ENCODE data around the gene SNRNP70. TPM values are rescaled to one million over a fixed set of nuclear protein-coding genes. Genes with fewer than 3 reads are reported as not detected.

Gene SNRNP70
- total and polyA plus RNA-seq, 2 of the 13 experiments (the other 11 are each of a cell fraction or from before 2014, with no cell fraction given), result 150 to 210 TPM

DNA sequence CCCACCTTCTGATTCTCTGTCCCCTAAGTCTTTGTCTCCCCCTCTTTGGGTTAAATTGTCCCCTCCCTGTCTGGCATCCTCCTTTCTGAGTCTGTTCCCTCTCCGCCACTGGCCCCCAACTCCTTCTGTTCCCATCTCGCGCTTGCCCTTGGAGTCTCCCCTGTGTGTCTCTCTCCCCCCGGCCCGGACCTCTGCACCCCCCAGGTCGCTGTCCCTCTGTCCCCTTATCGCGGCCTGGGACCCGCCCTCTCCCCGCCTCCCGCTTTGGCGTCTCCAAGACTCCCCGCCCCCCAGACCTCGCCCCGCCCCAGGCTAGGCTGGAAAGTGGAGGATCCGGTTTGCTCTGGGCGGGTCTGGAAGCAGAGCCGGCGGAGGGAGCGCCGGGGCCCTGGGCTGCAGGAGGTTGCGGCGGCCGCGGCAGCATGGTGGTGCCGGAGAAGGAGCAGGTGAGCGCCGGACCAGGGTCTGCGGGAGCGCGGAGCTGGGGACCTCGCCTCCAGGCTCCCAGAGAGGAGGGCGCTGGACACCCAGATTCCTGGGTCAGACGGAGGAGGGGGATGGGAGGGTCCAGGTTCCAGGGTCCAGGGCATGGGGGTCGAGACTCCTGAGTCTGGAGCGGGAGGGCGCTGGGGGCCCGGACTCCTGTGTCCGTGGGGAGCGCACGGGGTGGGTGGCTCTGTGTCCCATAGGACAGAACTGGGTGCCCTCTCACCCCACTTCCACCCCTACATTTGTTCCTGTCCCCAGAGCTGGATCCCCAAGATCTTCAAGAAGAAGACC, 72.4 kb downstream of the SNRNP70 start, which contains the start of gene TRPM4 (continued):
- TF ChIP-seq, protein P1, sequence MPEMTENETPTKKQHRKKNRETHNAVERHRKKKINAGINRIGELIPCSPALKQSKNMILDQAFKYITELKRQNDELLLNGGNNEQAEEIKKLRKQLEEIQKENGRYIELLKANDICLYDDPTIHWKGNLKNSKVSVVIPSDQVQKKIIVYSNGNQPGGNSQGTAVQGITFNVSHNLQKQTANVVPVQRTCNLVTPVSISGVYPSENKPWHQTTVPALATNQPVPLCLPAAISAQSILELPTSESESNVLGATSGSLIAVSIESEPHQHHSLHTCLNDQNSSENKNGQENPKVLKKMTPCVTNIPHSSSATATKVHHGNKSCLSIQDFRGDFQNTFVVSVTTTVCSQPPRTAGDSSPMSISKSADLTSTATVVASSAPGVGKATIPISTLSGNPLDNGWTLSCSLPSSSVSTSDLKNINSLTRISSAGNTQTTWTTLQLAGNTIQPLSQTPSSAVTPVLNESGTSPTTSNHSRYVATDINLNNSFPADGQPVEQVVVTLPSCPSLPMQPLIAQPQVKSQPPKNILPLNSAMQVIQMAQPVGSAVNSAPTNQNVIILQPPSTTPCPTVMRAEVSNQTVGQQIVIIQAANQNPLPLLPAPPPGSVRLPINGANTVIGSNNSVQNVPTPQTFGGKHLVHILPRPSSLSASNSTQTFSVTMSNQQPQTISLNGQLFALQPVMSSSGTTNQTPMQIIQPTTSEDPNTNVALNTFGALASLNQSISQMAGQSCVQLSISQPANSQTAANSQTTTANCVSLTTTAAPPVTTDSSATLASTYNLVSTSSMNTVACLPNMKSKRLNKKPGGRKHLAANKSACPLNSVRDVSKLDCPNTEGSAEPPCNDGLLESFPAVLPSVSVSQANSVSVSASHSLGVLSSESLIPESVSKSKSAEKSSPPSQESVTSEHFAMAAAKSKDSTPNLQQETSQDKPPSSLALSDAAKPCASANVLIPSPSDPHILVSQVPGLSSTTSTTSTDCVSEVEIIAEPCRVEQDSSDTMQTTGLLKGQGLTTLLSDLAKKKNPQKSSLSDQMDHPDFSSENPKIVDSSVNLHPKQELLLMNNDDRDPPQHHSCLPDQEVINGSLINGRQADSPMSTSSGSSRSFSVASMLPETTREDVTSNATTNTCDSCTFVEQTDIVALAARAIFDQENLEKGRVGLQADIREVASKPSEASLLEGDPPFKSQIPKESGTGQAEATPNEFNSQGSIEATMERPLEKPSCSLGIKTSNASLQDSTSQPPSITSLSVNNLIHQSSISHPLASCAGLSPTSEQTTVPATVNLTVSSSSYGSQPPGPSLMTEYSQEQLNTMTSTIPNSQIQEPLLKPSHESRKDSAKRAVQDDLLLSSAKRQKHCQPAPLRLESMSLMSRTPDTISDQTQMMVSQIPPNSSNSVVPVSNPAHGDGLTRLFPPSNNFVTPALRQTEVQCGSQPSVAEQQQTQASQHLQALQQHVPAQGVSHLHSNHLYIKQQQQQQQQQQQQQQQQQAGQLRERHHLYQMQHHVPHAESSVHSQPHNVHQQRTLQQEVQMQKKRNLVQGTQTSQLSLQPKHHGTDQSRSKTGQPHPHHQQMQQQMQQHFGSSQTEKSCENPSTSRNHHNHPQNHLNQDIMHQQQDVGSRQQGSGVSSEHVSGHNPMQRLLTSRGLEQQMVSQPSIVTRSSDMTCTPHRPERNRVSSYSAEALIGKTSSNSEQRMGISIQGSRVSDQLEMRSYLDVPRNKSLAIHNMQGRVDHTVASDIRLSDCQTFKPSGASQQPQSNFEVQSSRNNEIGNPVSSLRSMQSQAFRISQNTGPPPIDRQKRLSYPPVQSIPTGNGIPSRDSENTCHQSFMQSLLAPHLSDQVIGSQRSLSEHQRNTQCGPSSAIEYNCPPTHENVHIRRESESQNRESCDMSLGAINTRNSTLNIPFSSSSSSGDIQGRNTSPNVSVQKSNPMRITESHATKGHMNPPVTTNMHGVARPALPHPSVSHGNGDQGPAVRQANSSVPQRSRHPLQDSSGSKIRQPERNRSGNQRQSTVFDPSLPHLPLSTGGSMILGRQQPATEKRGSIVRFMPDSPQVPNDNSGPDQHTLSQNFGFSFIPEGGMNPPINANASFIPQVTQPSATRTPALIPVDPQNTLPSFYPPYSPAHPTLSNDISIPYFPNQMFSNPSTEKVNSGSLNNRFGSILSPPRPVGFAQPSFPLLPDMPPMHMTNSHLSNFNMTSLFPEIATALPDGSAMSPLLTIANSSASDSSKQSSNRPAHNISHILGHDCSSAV (CRISPR knock-in tag; IDR thresholded peaks at IDR 0.05; ENCODE audit: borderline replicate concordance), result no peak
- peak; percentile 74 for TF ChIP-seq SAP130 (CRISPR knock-in tag; IDR thresholded peaks at IDR 0.05; ENCODE audit: low read depth)
- no peak for TF ChIP-seq NR1H2 (CRISPR knock-in tag; IDR thresholded peaks at IDR 0.05; ENCODE audit: borderline replicate concordance, low read depth)
- TF ChIP-seq, protein P2, sequence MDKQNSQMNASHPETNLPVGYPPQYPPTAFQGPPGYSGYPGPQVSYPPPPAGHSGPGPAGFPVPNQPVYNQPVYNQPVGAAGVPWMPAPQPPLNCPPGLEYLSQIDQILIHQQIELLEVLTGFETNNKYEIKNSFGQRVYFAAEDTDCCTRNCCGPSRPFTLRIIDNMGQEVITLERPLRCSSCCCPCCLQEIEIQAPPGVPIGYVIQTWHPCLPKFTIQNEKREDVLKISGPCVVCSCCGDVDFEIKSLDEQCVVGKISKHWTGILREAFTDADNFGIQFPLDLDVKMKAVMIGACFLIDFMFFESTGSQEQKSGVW (CRISPR knock-in tag; IDR thresholded peaks at IDR 0.05; ENCODE audit: borderline replicate concordance), result no peak
- TF ChIP-seq, protein P3, sequence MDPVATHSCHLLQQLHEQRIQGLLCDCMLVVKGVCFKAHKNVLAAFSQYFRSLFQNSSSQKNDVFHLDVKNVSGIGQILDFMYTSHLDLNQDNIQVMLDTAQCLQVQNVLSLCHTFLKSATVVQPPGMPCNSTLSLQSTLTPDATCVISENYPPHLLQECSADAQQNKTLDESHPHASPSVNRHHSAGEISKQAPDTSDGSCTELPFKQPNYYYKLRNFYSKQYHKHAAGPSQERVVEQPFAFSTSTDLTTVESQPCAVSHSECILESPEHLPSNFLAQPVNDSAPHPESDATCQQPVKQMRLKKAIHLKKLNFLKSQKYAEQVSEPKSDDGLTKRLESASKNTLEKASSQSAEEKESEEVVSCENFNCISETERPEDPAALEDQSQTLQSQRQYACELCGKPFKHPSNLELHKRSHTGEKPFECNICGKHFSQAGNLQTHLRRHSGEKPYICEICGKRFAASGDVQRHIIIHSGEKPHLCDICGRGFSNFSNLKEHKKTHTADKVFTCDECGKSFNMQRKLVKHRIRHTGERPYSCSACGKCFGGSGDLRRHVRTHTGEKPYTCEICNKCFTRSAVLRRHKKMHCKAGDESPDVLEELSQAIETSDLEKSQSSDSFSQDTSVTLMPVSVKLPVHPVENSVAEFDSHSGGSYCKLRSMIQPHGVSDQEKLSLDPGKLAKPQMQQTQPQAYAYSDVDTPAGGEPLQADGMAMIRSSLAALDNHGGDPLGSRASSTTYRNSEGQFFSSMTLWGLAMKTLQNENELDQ (CRISPR knock-in tag; IDR thresholded peaks at IDR 0.05; ENCODE audit: borderline replicate concordance), result no peak
- TF ChIP-seq ZFY (CRISPR knock-in tag; IDR thresholded peaks at IDR 0.05), result peak; percentile 48; the same call in 1 of the 2 replicates
- TF ChIP-seq SRSF1 (optimal IDR thresholded peaks at IDR 0.05; ENCODE audit: low read depth, low read length), result peak; percentile 30
- TF ChIP-seq JARID2 (CRISPR knock-in tag; IDR thresholded peaks at IDR 0.05; ENCODE audit: insufficient replicate concordance), result no peak
- TF ChIP-seq, protein P4, sequence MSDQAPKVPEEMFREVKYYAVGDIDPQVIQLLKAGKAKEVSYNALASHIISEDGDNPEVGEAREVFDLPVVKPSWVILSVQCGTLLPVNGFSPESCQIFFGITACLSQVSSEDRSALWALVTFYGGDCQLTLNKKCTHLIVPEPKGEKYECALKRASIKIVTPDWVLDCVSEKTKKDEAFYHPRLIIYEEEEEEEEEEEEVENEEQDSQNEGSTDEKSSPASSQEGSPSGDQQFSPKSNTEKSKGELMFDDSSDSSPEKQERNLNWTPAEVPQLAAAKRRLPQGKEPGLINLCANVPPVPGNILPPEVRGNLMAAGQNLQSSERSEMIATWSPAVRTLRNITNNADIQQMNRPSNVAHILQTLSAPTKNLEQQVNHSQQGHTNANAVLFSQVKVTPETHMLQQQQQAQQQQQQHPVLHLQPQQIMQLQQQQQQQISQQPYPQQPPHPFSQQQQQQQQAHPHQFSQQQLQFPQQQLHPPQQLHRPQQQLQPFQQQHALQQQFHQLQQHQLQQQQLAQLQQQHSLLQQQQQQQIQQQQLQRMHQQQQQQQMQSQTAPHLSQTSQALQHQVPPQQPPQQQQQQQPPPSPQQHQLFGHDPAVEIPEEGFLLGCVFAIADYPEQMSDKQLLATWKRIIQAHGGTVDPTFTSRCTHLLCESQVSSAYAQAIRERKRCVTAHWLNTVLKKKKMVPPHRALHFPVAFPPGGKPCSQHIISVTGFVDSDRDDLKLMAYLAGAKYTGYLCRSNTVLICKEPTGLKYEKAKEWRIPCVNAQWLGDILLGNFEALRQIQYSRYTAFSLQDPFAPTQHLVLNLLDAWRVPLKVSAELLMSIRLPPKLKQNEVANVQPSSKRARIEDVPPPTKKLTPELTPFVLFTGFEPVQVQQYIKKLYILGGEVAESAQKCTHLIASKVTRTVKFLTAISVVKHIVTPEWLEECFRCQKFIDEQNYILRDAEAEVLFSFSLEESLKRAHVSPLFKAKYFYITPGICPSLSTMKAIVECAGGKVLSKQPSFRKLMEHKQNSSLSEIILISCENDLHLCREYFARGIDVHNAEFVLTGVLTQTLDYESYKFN (CRISPR knock-in tag; conservative IDR thresholded peaks at IDR 0.05), result peak; percentile 56
